H1 (cell line): ENCODE measurements around the gene TMEM272. TPM values are rescaled to one million over a fixed set of nuclear protein-coding genes. Genes with fewer than 3 reads are reported as not detected.

ENCODE experiments used
- CTCF ChIA-PET: fragments of 300-600 bp; sonication (Branson Sonifier 250); formaldehyde crosslinking; loops from one replicate; lab custom pipeline; 2021; ENCODE audit not compliant: partially characterized antibody; lab: Charles Lee
- POLR2A ChIA-PET: fragments of 300-600 bp; sonication (Branson Sonifier 250); formaldehyde crosslinking; loops from one replicate; lab custom pipeline; 2021; ENCODE audit warnings: inconsistent platforms; ENCODE audit not compliant: partially characterized antibody; lab: Charles Lee
- DNase-seq, 2 experiments: peaks; one replicate each; pipeline versions ENCODE4 v3.0.0 to v3.0.0-alpha.2; 2010 to 2022; ENCODE audit warnings: low spot score in 2 of 2, low read depth in 1 of 2, mixed read lengths in 1 of 2
- FAIRE-seq: peaks from 2 replicates; lab custom pipeline; 2011; peaks lifted over from hg19 to GRCh38; lab: Jason Lieb, UNC
- H2AFZ ChIP-seq: 2 replicates; pipeline ENCODE4 v1.8.1; 2012; ENCODE audit warnings: low read length, inconsistent platforms
- H2AK5ac ChIP-seq: 2 replicates; pipeline ENCODE4 v1.6.1; 2013; ENCODE audit warnings: low read depth, low read length
- H2BK120ac ChIP-seq: replicated peaks from 2 replicates; pipeline ENCODE3; 2013; ENCODE audit warnings: low read depth, low read length, inconsistent platforms
- H2BK12ac ChIP-seq: 2 replicates; pipeline ENCODE4 v1.6.1; 2013; ENCODE audit warnings: low read depth, low read length
- H2BK15ac ChIP-seq: 2 replicates; pipeline ENCODE4 v1.6.1; 2013; ENCODE audit warnings: low read length
- H2BK20ac ChIP-seq: 2 replicates; pipeline ENCODE4 v1.6.1; 2013; ENCODE audit warnings: low read length
- H2BK5ac ChIP-seq: 2 replicates; pipeline ENCODE4 v1.6.1; 2013; ENCODE audit warnings: low read depth, low read length
- H3K14ac ChIP-seq: 2 replicates; pipeline ENCODE4 v1.6.1; 2013; ENCODE audit warnings: inconsistent platforms; ENCODE audit not compliant: insufficient read length
- H3K18ac ChIP-seq: 2 replicates; pipeline ENCODE4 v1.6.1; 2013; ENCODE audit warnings: low read length; ENCODE audit errors: extremely low read depth
- H3K23ac ChIP-seq: 2 replicates; pipeline ENCODE4 v1.6.1; 2013; ENCODE audit warnings: inconsistent platforms; ENCODE audit not compliant: insufficient read length
- H3K23me2 ChIP-seq: 2 replicates; pipeline ENCODE4 v1.6.1; 2013; ENCODE audit warnings: low read depth, low read length
- H3K27ac ChIP-seq: 2 replicates; pipeline ENCODE4 v1.6.1; 2011; ENCODE audit warnings: low read depth, low read length, inconsistent platforms
- H3K27me3 ChIP-seq, 4 experiments: replicated peaks in 1 of 4; 1 replicate in 1 of 4; 2 replicates in 3 of 4; pipeline versions ENCODE4 v1.6.1 to v1.8.1; 2011 to 2013; ENCODE audit warnings: low read length in 3 of 4, mild to moderate bottlenecking in 3 of 4, inconsistent platforms in 2 of 4, mixed read lengths in 2 of 4, moderate library complexity in 1 of 4; ENCODE audit not compliant: control insufficient read depth in 3 of 4, insufficient read depth in 3 of 4; ENCODE audit errors: extremely low read depth in 1 of 4
- H3K36me3 ChIP-seq, 4 experiments: 2 replicates each; pipeline versions ENCODE4 v1.6.1 to v1.8.1; 2011 to 2013; ENCODE audit warnings: mild to moderate bottlenecking in 4 of 4, low read length in 3 of 4, moderate library complexity in 2 of 4, control low read depth in 1 of 4, inconsistent platforms in 1 of 4; ENCODE audit not compliant: insufficient read depth in 4 of 4, control insufficient read depth in 2 of 4
- H3K4ac ChIP-seq: replicated peaks from 2 replicates; pipeline ENCODE3; 2013; ENCODE audit warnings: low read length, low read depth, mixed read lengths, inconsistent platforms; ENCODE audit not compliant: insufficient read length
- H3K4me1 ChIP-seq, 4 experiments: replicated peaks in 1 of 4; 1 replicate in 1 of 4; 2 replicates in 3 of 4; pipeline versions ENCODE4 v1.6.1 to v1.8.1; 2011 to 2013; ENCODE audit warnings: low read length in 3 of 4, inconsistent platforms in 2 of 4, mixed read lengths in 1 of 4; ENCODE audit not compliant: insufficient read depth in 4 of 4, control insufficient read depth in 3 of 4
- H3K4me2 ChIP-seq, 2 experiments: 2 replicates each; pipeline versions ENCODE4 v1.6.1 to v1.8.1; 2011 to 2013; ENCODE audit warnings: low read depth in 2 of 2, low read length in 2 of 2, control low read depth in 1 of 2, inconsistent platforms in 1 of 2, mild to moderate bottlenecking in 1 of 2; ENCODE audit not compliant: insufficient read depth in 1 of 2
- H3K4me3 ChIP-seq, 4 experiments: fragments of 200-600, 300-600 bp in 1 of 4; sonication (generic), shearing (Covaris generic), sonication (Bioruptor Twin) in 1 of 4; 2 replicates each; pipeline versions ENCODE4 v1.5.1 to v1.8.1; 2011 to 2016; ENCODE audit warnings: low read length in 4 of 4, low read depth in 3 of 4, control low read depth in 2 of 4, inconsistent platforms in 2 of 4, mild to moderate bottlenecking in 2 of 4, mixed read lengths in 1 of 4, moderate library complexity in 1 of 4; ENCODE audit not compliant: insufficient read depth in 2 of 4; ENCODE audit errors: extremely low read depth in 1 of 4
- H3K56ac ChIP-seq: replicated peaks from 2 replicates; pipeline ENCODE3; 2013; ENCODE audit warnings: low read depth, mild to moderate bottlenecking, mixed read lengths, low read length, inconsistent platforms; ENCODE audit not compliant: insufficient read length
- H3K79me1 ChIP-seq: 2 replicates; pipeline ENCODE4 v1.6.1; 2013; ENCODE audit warnings: low read depth, low read length, control low read depth
- H3K79me2 ChIP-seq, 2 experiments: 2 replicates each; pipeline versions ENCODE4 v1.6.1 to v1.8.1; 2012 to 2013; ENCODE audit warnings: low read length in 2 of 2, mild to moderate bottlenecking in 2 of 2, inconsistent platforms in 1 of 2; ENCODE audit not compliant: insufficient read depth in 2 of 2, control insufficient read depth in 1 of 2
- H3K9ac ChIP-seq, 4 experiments: replicated peaks in 1 of 4; 1 replicate in 1 of 4; 2 replicates in 3 of 4; pipeline versions ENCODE4 v1.6.1 to v1.8.1; 2011 to 2013; ENCODE audit warnings: low read depth in 3 of 4, low read length in 3 of 4, control low read depth in 2 of 4, mild to moderate bottlenecking in 2 of 4, moderate library complexity in 2 of 4, inconsistent platforms in 1 of 4; ENCODE audit errors: extremely low read depth in 1 of 4
- H3K9me3 ChIP-seq, 2 experiments: 2 replicates each; pipeline versions ENCODE4 v1.6.1 to v1.8.1; 2012 to 2013; ENCODE audit warnings: mild to moderate bottlenecking in 2 of 2, moderate library complexity in 2 of 2, control low read depth in 1 of 2, inconsistent platforms in 1 of 2, low read depth in 1 of 2, low read length in 1 of 2, mixed read lengths in 1 of 2; ENCODE audit not compliant: insufficient read depth in 2 of 2
- H4K20me1 ChIP-seq, 2 experiments: replicated peaks in 1 of 2; 2 replicates each; pipeline versions ENCODE3 to v1.8.1; 2011 to 2013; ENCODE audit warnings: inconsistent platforms in 2 of 2, low read length in 2 of 2, mild to moderate bottlenecking in 1 of 2; ENCODE audit not compliant: insufficient read depth in 2 of 2, control insufficient read depth in 1 of 2
- H4K5ac ChIP-seq: 2 replicates; pipeline ENCODE4 v1.6.1; 2013; ENCODE audit warnings: low read length, low read depth, mixed read lengths, inconsistent platforms; ENCODE audit not compliant: insufficient read length
- H4K8ac ChIP-seq: 2 replicates; pipeline ENCODE4 v1.8.0; 2013; ENCODE audit warnings: mild to moderate bottlenecking, moderate library complexity, low read length, inconsistent platforms; ENCODE audit not compliant: insufficient read depth; ENCODE audit errors: extremely low read depth
- H4K91ac ChIP-seq: replicated peaks from 2 replicates; pipeline ENCODE3; 2013; ENCODE audit warnings: low read length, mixed read lengths, inconsistent platforms; ENCODE audit not compliant: insufficient read length
- BACH1 ChIP-seq: IDR thresholded peaks from 2 replicates; pipeline ENCODE4 v1.6.1; 2012; ENCODE audit warnings: low read length, improper control_type of control experiment
- EZH2 ChIP-seq: fragments of 200-600 bp; sonication (generic); IDR thresholded peaks from 2 replicates; pipeline ENCODE4 v1.7.1; 2012; ENCODE audit warnings: low read depth, mild to moderate bottlenecking, moderate library complexity, low read length, inconsistent platforms; ENCODE audit not compliant: severe bottlenecking
- GTF2F1 ChIP-seq: IDR thresholded peaks from 2 replicates; pipeline ENCODE4 v1.6.1; 2012; ENCODE audit warnings: low read depth, low read length, improper control_type of control experiment, borderline replicate concordance
- NANOG ChIP-seq: IDR thresholded peaks from 2 replicates; pipeline ENCODE4 v1.6.1; 2011; ENCODE audit warnings: low read length, low read depth, mild to moderate bottlenecking, inconsistent platforms; ENCODE audit not compliant: insufficient read depth, poor library complexity, severe bottlenecking
- PHF8 ChIP-seq: fragments of 200-600 bp; sonication (generic); conservative IDR thresholded peaks from 2 replicates; pipeline ENCODE4 v1.7.1; 2012; ENCODE audit warnings: low read depth, mild to moderate bottlenecking, inconsistent platforms, low read length, moderate library complexity
- RFX5 ChIP-seq: IDR thresholded peaks from 2 replicates; pipeline ENCODE4 v1.6.1; 2011; ENCODE audit warnings: low read depth, low read length, improper control_type of control experiment, borderline replicate concordance
- SP1 ChIP-seq: IDR thresholded peaks from 2 replicates; pipeline ENCODE4 v1.6.1; 2011; ENCODE audit warnings: low read depth, low read length
- SP4 ChIP-seq: IDR thresholded peaks from 2 replicates; pipeline ENCODE4 v1.6.1; 2012; ENCODE audit warnings: low read length, inconsistent platforms
- SRF ChIP-seq: IDR thresholded peaks from 2 replicates; pipeline ENCODE4 v1.6.1; 2011; ENCODE audit warnings: mild to moderate bottlenecking, low read depth, low read length, moderate library complexity
- SUZ12 ChIP-seq: fragments of 200-600 bp; sonication (generic); IDR thresholded peaks from 2 replicates; pipeline ENCODE4 v1.6.1; 2012; ENCODE audit warnings: mild to moderate bottlenecking, inconsistent platforms, low read length, moderate library complexity, mixed read lengths
- TAF1 ChIP-seq: IDR thresholded peaks from 2 replicates; pipeline ENCODE4 v1.6.1; 2011; ENCODE audit warnings: mild to moderate bottlenecking, low read depth, low read length
- TBP ChIP-seq: IDR thresholded peaks from 2 replicates; pipeline ENCODE4 v1.6.1; 2011; ENCODE audit warnings: low read depth, low read length, improper control_type of control experiment
- TCF12 ChIP-seq: IDR thresholded peaks from 2 replicates; pipeline ENCODE4 v1.6.1; 2011; ENCODE audit warnings: low read depth, mild to moderate bottlenecking, low read length
- TEAD4 ChIP-seq: IDR thresholded peaks from 2 replicates; pipeline ENCODE4 v1.6.1; 2012; ENCODE audit warnings: low read depth, low read length, inconsistent platforms, mixed read lengths
- WGBS, 2 experiments: shearing (Covaris generic) in 1 of 2; methylation state at CpG; one replicate each; pipeline versions ENCODE4 v1.1.6 to v1.1.7; 2013 to 2015; ENCODE audit warnings: low lambda C conversion rate in 2 of 2, mixed read lengths in 2 of 2, inconsistent platforms in 1 of 2, low coverage in 1 of 2, missing lambda C conversion rate in 1 of 2; ENCODE audit not compliant: insufficient replicate concordance in 2 of 2, insufficient coverage in 1 of 2, insufficient read length in 1 of 2; ENCODE audit errors: extremely low coverage in 1 of 2, missing lambda C conversion rate in 1 of 2; 5-methylcytosine and 5-hydroxymethylcytosine counted together
- polyA plus RNA-seq, 7 experiments: library from polyadenylated mRNA; depleted of rRNA in 3 of 7; stranded (reverse) in 5 of 7; unstranded in 2 of 7; fragments of >200 nt in 5 of 7; fragments of 200-250 nt in 2 of 7; gene quantifications; 1 replicate in 5 of 7; 2 replicates in 1 of 7; 4 replicates in 1 of 7; pipeline versions ENCODE4 v1.2.1 to v1.2.3, GENCODE V29; 2011 to 2013; ENCODE audit warnings: missing spikeins in 2 of 7, mixed read lengths in 2 of 7
- total RNA-seq: library from RNA; stranded (reverse); fragmentation: NEBNext Ultra II Directional; extraction: Animal tissue kit (Norgen Biotek cat#: 25700); gene quantifications from 2 replicates; pipeline ENCODE4 v1.2.1, GENCODE V29; 2021

TMEM272 gene
- total and polyA plus RNA-seq, 2 of the 8 experiments (the other 6 are each of a cell fraction or from before 2014, with no cell fraction given) = 0.05 TPM; not detected in 1

DNA sequence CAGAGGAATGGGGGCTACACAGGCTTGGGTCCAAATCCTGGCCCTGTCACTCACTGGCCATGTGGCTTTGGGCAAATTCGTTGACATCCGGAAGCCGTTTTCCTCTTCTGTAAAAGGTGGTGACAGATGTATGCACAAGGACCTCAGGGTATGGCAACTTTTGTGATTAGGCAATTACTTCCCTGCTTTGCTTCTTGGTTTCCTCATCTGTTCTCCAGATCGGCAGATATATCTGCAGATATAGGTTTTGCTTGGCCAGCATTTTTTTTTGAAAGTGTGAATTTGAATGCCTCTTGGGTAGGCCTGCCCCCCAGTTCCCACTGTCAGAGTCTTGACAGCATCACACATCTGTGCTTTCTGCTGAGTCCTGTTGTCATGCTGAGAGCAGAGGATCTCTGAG, 17.7 kb downstream of the TMEM272 start:
- Histone ChIP-seq H2BK20ac (no peak overlapping the region), H3K4me3 (no peak overlapping the region), H3K36me3 (no peaks in the 10 kb centered on the region; a peak in 1 of 8 replicates), H2AK5ac (no peak overlapping the region), H4K20me1 (no peaks in the 10 kb centered on the region), H2AFZ (no peak overlapping the region), H2BK12ac (no peak overlapping the region), H3K9ac (no peak overlapping the region), H3K14ac (no peak overlapping the region), H3K18ac (no peak overlapping the region), H3K9me3 (no peaks in the 10 kb centered on the region), H3K23ac (no peak overlapping the region), H3K27me3 (no peaks in the 10 kb centered on the region), H2BK15ac (no peak overlapping the region), H4K91ac (no peak overlapping the region), H4K8ac (no peak overlapping the region), H2BK5ac (no peak overlapping the region), H3K4me2 (no peak overlapping the region), H3K23me2 (no peaks in the 10 kb centered on the region), H3K27ac (no peak overlapping the region), H3K4ac (no peak overlapping the region), H3K56ac (no peak overlapping the region), H3K79me2 (no peaks in the 10 kb centered on the region), H4K5ac (no peak overlapping the region), H3K79me1 (no peaks in the 10 kb centered on the region), H2BK120ac (no peak overlapping the region), H3K4me1 (no peaks in the 10 kb centered on the region)
- ChIA-PET POLR2A (interaction anchor here (0.6 kb wide), 1 partner anchor 26 kb away, joined by 3 read pairs; no protein-coding TSS in a partner anchor), CTCF (interaction anchor here (0.8 to 11.2 kb wide), 5 partner anchors 10 to 23 kb away, joined by 3 to 98 read pairs (median 11); partner anchors contain the start of gene TMEM272)
- WGBS, 2 experiments = 88% methylated on average over 4 of the region's 4 CpGs; no CpG with 5 or more reads in 1 of the 2 experiments
- no peak for FAIRE-seq
- DNase-seq = no peak
- TF ChIP-seq SP1 (no peak), TBP (no peak), NANOG (no peak), GTF2F1 (no peak), PHF8 (no peak), TEAD4 (no peak), SUZ12 (no peak), BACH1 (no peak), RFX5 (no peak), TCF12 (no peak), SRF (no peak), EZH2 (no peak), SP4 (no peak), TAF1 (no peak)
